Measurements from ENCODE around the gene MAGI1. TPM values are rescaled to one million over a fixed set of nuclear protein-coding genes. Genes with fewer than 3 reads are reported as not detected.

MAGI1 gene
- total RNA-seq, 4 donors from 2014 or later, result 49.5 to 72.1 (median 67.6) TPM

DNA sequence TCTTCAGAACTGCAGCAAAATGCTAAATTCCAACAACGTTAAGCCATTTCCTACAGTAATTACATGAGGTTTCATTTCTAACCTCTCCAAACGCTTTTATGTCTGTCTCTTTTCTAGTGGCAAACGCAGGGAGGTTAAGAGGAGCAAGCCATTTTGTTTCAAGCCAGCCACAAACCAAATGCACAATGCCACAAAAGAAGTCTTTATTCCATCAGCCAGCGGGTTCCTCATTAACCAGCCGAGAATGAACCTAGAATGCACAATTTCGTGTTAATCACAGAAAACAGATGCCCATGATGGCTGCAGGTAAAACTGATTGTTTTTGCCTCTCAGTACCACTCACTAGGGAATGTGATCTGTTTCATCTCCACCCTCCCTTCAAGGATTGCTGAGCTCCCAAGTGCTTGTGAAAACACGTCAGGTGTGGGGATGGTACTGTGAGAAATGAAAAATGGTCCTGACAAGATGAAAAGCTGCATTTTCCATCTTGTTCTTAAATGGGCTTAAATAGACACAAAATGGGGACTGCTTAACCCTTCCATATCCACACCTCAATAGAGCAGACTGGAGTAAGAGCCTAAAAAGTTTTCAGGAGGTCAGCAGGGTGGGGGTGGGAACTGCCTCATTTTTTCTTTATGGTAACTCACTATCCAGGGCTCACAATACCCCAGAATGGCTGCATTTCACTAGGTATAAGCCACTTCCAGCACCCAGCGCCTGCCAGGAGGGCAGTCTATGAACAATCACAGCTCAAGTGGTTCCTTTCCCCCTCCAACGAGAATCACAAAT lies 277.1 kb downstream of the MAGI1 start:
- TF ChIP-seq POLR2A (IDR thresholded peaks at IDR 0.05), result no peak
- TF ChIP-seq, protein P1, sequence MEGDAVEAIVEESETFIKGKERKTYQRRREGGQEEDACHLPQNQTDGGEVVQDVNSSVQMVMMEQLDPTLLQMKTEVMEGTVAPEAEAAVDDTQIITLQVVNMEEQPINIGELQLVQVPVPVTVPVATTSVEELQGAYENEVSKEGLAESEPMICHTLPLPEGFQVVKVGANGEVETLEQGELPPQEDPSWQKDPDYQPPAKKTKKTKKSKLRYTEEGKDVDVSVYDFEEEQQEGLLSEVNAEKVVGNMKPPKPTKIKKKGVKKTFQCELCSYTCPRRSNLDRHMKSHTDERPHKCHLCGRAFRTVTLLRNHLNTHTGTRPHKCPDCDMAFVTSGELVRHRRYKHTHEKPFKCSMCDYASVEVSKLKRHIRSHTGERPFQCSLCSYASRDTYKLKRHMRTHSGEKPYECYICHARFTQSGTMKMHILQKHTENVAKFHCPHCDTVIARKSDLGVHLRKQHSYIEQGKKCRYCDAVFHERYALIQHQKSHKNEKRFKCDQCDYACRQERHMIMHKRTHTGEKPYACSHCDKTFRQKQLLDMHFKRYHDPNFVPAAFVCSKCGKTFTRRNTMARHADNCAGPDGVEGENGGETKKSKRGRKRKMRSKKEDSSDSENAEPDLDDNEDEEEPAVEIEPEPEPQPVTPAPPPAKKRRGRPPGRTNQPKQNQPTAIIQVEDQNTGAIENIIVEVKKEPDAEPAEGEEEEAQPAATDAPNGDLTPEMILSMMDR (IDR thresholded peaks at IDR 0.05), result no peak
- Histone ChIP-seq H3K9me3 (no peaks in the 10 kb centered on the region), H3K4me3 (no peak overlapping the region), H3K4me1 (no peaks in the 10 kb centered on the region), H3K27ac (no peak overlapping the region), H3K27me3 (no peaks in the 10 kb centered on the region), H3K36me3 (no peaks in the 10 kb centered on the region)
- DNase-seq, result no peak

DNA sequence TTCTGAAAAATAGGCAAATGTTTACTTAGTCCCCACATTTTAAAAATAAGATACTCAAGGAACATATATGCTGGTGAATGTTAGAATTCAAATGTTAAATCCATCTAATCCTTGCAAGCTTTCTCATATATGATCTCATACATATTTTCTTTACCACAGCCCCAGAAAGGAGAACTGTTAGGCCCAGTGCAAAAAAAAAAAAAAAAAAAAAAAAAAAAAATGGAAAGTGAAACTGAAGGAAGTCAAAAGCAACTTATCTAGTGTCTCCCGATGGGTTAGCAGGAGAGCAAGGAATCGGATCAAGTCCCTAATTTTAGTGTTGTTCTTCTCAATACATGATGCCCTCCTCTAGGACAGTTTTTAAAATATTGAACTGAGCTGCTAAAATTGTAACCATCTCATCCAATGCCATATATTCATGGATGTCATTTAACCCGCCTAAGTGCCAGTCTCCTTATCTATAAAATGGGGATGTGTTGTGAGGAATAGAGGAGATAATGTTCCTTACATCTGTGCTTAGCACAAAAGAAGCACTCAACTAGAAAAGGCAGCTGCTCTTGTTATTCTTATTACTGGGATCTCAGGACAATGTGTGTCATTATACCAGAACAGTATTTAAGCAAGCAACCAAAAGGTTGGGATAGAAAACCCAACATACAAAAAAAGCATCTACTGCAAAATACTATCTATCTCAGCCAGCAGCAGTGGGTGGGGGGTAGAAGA lies 279.7 kb downstream of the MAGI1 start:
- DNase-seq, result no peak
- Histone ChIP-seq H3K4me1 (no peaks in the 10 kb centered on the region), H3K27me3 (no peaks in the 10 kb centered on the region), H3K27ac (no peak overlapping the region), H3K9me3 (no peaks in the 10 kb centered on the region), H3K36me3 (no peaks in the 10 kb centered on the region), H3K4me3 (no peak overlapping the region)
- TF ChIP-seq POLR2A (IDR thresholded peaks at IDR 0.05), result no peak
- TF ChIP-seq, protein P1 (IDR thresholded peaks at IDR 0.05), result no peak

DNA sequence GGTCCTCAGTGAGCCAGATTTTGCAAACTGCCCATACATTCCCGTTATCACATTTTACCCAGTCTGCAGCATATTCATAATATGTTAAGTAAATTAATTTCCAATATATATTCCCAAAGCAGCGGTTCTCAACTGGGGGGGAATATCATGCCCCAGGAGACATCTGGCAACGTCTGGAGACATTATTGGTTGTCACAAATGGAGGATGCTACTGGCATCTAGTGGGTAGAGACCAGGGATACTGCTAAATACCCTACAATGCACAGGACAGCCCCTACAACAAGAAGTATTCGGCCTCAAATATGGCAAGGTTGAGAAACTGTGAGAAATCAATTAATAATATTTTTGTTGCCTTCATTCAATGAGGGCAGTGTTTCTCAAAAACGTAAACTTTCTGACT lies 280.3 kb downstream of the MAGI1 start:
- no peak overlapping the region for H3K4me3 ChIP-seq
- no peak for DNase-seq
- no peak for TF ChIP-seq POLR2A (IDR thresholded peaks at IDR 0.05)
- TF ChIP-seq, protein P1 (IDR thresholded peaks at IDR 0.05), result no peak

GRCh38 chr3:65752636-65753035 lies 286.1 kb downstream of the MAGI1 start:
- no peak overlapping the region for H3K27ac ChIP-seq
- no peaks in the 10 kb centered on the region for H3K36me3 ChIP-seq
- no peak for DNase-seq
- H3K27me3 ChIP-seq, result no peaks in the 10 kb centered on the region
- TF ChIP-seq, protein P1 (IDR thresholded peaks at IDR 0.05), result no peak
- TF ChIP-seq POLR2A (IDR thresholded peaks at IDR 0.05), result no peak
- no peaks in the 10 kb centered on the region for H3K9me3 ChIP-seq
- H3K4me3 ChIP-seq, result no peak overlapping the region
- no peaks in the 10 kb centered on the region for H3K4me1 ChIP-seq

More for the DNA sequence above, 280.3 kb downstream of the MAGI1 start:
- Histone ChIP-seq H3K27me3 (no peaks in the 10 kb centered on the region), H3K36me3 (no peaks in the 10 kb centered on the region), H3K27ac (no peak overlapping the region), H3K9me3 (no peaks in the 10 kb centered on the region), H3K4me1 (no peaks in the 10 kb centered on the region)

- peak in 2 of 3 donors; percentile 56 to 65 for DNase-seq
- H3K4me3 ChIP-seq, result no peak overlapping the region
- no peak for TF ChIP-seq POLR2A (IDR thresholded peaks at IDR 0.05)
- TF ChIP-seq, protein P1 (IDR thresholded peaks at IDR 0.05), result peak in 4 of 6 experiments; percentile 38 to 60 (median 57)
- H3K27ac ChIP-seq, result no peak overlapping the region
- no peaks in the 10 kb centered on the region for H3K4me1 ChIP-seq
- H3K9me3 ChIP-seq, result no peaks in the 10 kb centered on the region
- no peaks in the 10 kb centered on the region for H3K27me3 ChIP-seq
- H3K36me3 ChIP-seq, result no peaks in the 10 kb centered on the region
These were observed 287.5 kb downstream of the MAGI1 start for GRCh38 chr3:65751123-65751700.
